ENCODE data around the gene FRMD4A. TPM values are rescaled to one million over a fixed set of nuclear protein-coding genes. Genes with fewer than 3 reads are reported as not detected.

FRMD4A gene
- polyA plus RNA-seq, 1 donor (not counting 4 experiments of a cell fraction or from before 2014, with no cell fraction given) = 12.9 TPM

DNA sequence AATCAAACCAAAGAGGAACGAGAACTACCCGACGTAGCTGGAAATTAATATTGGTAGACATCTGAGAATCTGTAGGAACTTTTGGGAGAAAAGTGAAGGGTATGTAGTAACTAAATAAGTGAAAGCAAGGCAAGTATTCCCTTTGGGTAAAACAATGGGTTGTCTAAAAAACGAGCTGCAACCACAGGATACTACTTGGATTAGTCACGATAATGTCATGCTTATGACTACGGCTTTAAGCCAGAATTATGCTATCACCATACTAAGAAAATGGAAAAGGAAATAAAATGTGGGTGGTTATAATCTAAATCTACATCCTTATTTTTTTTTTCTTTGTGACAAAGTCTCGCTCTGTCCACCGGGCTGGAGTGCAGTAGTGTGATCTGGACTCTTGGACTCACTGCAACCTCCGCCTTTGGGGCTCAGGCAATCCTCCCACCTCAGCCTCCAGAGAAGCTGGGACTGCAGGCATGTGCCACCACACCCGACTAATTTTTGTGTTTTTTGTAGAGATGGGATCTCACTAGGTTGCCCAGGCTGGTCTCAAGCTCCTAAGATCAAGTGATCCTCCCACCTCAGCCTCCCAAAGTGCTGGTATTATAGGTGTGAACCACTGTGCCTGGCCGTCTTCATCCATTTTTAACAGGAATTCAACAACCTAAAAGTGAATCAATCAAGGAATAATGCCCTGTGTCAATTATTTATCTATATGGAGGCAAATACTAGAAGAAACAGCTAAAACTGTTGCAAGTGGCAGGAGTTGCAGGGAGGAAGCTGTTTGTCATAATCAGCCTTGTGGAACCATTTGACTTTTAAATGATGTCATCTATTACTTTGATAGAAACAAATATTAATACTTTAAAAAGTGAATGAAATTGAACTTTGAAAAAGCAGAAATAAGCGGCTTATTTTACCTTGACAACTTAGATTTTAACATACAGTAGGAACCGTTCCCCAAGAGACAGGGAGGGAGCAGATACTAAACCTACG lies 554.6 kb downstream of the FRMD4A start:
- Histone ChIP-seq H3K4me1 (ENCODE audit: control insufficient read depth, extremely low read depth, insufficient read depth, low read length) (peaks cover 44% of the 10 kb centered on the region), H2AFZ (ENCODE audit: control insufficient read depth, low read length) (no peak overlapping the region), H3K27ac (ENCODE audit: control insufficient read depth, insufficient read depth, low read length) (peak overlapping the region; percentile 68), H4K20me1 (ENCODE audit: control insufficient read depth, extremely low read depth, insufficient read depth, low read length) (no peaks in the 10 kb centered on the region), H3K27me3 (ENCODE audit: control insufficient read depth, extremely low read depth, insufficient read depth, low read length) (no peaks in the 10 kb centered on the region), H3K4me3 (ENCODE audit: control insufficient read depth in 2 of 3, extremely low read depth in 1 of 3, insufficient read depth in 2 of 3, low read depth in 1 of 3, low read length in 3 of 3) (peak overlapping the region in 1 of 3 experiments; percentile 25), H3K36me3 (ENCODE audit: control insufficient read depth in 2 of 2, extremely low read depth in 1 of 2, insufficient read depth in 2 of 2, low read length in 2 of 2) (no peaks in the 10 kb centered on the region), H3K4me2 (ENCODE audit: control insufficient read depth, extremely low read depth, insufficient read depth, low read depth, low read length) (peak overlapping the region; percentile 50), H3K79me2 (ENCODE audit: control insufficient read depth, insufficient read depth, low read length) (no peaks in the 10 kb centered on the region), H3K9ac (ENCODE audit: control insufficient read depth, extremely low read depth, insufficient read depth, low read length) (peak overlapping the region; percentile 45), H3K9me1 (ENCODE audit: control insufficient read depth, extremely low read depth, insufficient read depth, low read length) (peaks cover 5% of the 10 kb centered on the region), H3K9me3 (ENCODE audit: control insufficient read depth, low read depth, low read length) (no peaks in the 10 kb centered on the region)
- dilution Hi-C loops (cut with MboI; ENCODE audit: extremely low pct_ligation_motif_present, low sequenced_read_pairs) = no loop called here
- TF ChIP-seq CTCF (optimal IDR thresholded peaks at IDR 0.05 in 1 of 3, IDR thresholded peaks at IDR 0.05 in 1 of 3, conservative IDR thresholded peaks at IDR 0.05 in 1 of 3; ENCODE audit: extremely low read depth in 1 of 3, insufficient read depth in 2 of 3, low read length in 3 of 3) (no peak), EZH2 (IDR thresholded peaks at IDR 0.05; ENCODE audit: low read length) (no peak)
- DNase-seq (ENCODE audit: low read depth, low spot score) (no peak), FAIRE-seq (peak; percentile 90)

- FAIRE-seq (no peak), DNase-seq (ENCODE audit: low read depth, low spot score) (no peak)
- Histone ChIP-seq H3K9me3 (ENCODE audit: control insufficient read depth, low read depth, low read length) (no peaks in the 10 kb centered on the region), H3K27me3 (ENCODE audit: control insufficient read depth, extremely low read depth, insufficient read depth, low read length) (no peaks in the 10 kb centered on the region), H3K4me2 (ENCODE audit: control insufficient read depth, extremely low read depth, insufficient read depth, low read depth, low read length) (no peak overlapping the region), H3K9ac (ENCODE audit: control insufficient read depth, extremely low read depth, insufficient read depth, low read length) (no peak overlapping the region), H3K36me3 (ENCODE audit: control insufficient read depth in 2 of 2, extremely low read depth in 1 of 2, insufficient read depth in 2 of 2, low read length in 2 of 2) (no peaks in the 10 kb centered on the region), H3K79me2 (ENCODE audit: control insufficient read depth, insufficient read depth, low read length) (no peaks in the 10 kb centered on the region), H3K4me3 (ENCODE audit: control insufficient read depth in 2 of 3, extremely low read depth in 1 of 3, insufficient read depth in 2 of 3, low read depth in 1 of 3, low read length in 3 of 3) (no peak overlapping the region), H3K27ac (ENCODE audit: control insufficient read depth, insufficient read depth, low read length) (no peak overlapping the region), H3K4me1 (ENCODE audit: control insufficient read depth, extremely low read depth, insufficient read depth, low read length) (peaks cover 55% of the 10 kb centered on the region), H2AFZ (ENCODE audit: control insufficient read depth, low read length) (no peak overlapping the region), H3K9me1 (ENCODE audit: control insufficient read depth, extremely low read depth, insufficient read depth, low read length) (peaks cover 5% of the 10 kb centered on the region), H4K20me1 (ENCODE audit: control insufficient read depth, extremely low read depth, insufficient read depth, low read length) (no peaks in the 10 kb centered on the region)
- TF ChIP-seq EZH2 (IDR thresholded peaks at IDR 0.05; ENCODE audit: low read length) (no peak), CTCF (optimal IDR thresholded peaks at IDR 0.05 in 1 of 3, IDR thresholded peaks at IDR 0.05 in 1 of 3, conservative IDR thresholded peaks at IDR 0.05 in 1 of 3; ENCODE audit: extremely low read depth in 1 of 3, insufficient read depth in 2 of 3, low read length in 3 of 3) (no peak)
- dilution Hi-C loops (cut with MboI; ENCODE audit: extremely low pct_ligation_motif_present, low sequenced_read_pairs) = no loop called here
Observed at GRCh38 chr10:13774303-13774893, 556.3 kb downstream of the FRMD4A start.
